WERI-Rb-1 (cell line): ENCODE results near the gene CACNG8.

Experiments used
- DNase-seq: peaks from one replicate; pipeline ENCODE4 v3.0.0-alpha.2; 2020
- H3K27ac ChIP-seq: fragments of 250-450 bp; sonication (Bioruptor Pico); 2 replicates; pipeline ENCODE4 v1.5.1; 2020; ENCODE audit warnings: mild to moderate bottlenecking, moderate library complexity
- H3K27me3 ChIP-seq: fragments of 250-450 bp; sonication (Bioruptor Pico); 2 replicates; pipeline ENCODE4 v1.5.1; 2021; ENCODE audit warnings: mild to moderate bottlenecking, low read depth, moderate library complexity; ENCODE audit not compliant: insufficient read depth, severe bottlenecking
- H3K36me3 ChIP-seq: fragments of 250-450 bp; sonication (Bioruptor Pico); 2 replicates; pipeline ENCODE4 v1.5.1; 2020; ENCODE audit warnings: mild to moderate bottlenecking, moderate library complexity
- H3K4me3 ChIP-seq: 2 replicates; pipeline ENCODE4 v1.5.1; 2011; ENCODE audit warnings: low read depth, mild to moderate bottlenecking, control low read depth, low read length
- H3K9me3 ChIP-seq: fragments of 250-450 bp; sonication (Bioruptor Pico); 2 replicates; pipeline ENCODE4 v1.5.1; 2021; ENCODE audit warnings: mild to moderate bottlenecking, moderate library complexity; ENCODE audit not compliant: severe bottlenecking
- TF ChIP-seq, protein P1 (sequence below): IDR thresholded peaks from 2 replicates; pipeline ENCODE4 v1.5.1; 2011; ENCODE audit warnings: low read depth, mild to moderate bottlenecking, control low read depth, inconsistent platforms, low read length

CACNG8 gene

DNA sequence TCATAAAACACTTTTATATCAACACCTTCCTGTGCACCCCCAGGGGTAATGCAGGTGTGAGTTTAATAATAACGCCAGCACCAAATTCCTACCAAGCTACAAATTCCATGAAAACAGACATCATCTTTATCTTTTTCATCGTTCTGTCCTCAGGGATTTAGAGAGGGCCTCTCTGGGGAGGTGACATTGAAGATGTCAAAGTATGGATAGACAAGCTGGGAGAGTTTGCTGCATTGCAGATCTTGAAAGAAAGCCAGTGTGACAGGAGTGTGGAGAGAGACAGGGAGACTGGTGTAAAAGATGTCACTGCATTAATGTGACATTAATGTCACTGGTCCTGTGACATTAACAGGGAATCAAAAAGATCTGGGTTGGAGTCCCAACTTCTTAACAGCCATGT is 38.8 kb downstream of the CACNG8 start:
- Histone ChIP-seq H3K9me3 (no peaks in the 10 kb centered on the region), H3K4me3 (no peak overlapping the region), H3K36me3 (no peaks in the 10 kb centered on the region), H3K27ac (no peak overlapping the region), H3K27me3 (no peaks in the 10 kb centered on the region)
- TF ChIP-seq, protein P1, sequence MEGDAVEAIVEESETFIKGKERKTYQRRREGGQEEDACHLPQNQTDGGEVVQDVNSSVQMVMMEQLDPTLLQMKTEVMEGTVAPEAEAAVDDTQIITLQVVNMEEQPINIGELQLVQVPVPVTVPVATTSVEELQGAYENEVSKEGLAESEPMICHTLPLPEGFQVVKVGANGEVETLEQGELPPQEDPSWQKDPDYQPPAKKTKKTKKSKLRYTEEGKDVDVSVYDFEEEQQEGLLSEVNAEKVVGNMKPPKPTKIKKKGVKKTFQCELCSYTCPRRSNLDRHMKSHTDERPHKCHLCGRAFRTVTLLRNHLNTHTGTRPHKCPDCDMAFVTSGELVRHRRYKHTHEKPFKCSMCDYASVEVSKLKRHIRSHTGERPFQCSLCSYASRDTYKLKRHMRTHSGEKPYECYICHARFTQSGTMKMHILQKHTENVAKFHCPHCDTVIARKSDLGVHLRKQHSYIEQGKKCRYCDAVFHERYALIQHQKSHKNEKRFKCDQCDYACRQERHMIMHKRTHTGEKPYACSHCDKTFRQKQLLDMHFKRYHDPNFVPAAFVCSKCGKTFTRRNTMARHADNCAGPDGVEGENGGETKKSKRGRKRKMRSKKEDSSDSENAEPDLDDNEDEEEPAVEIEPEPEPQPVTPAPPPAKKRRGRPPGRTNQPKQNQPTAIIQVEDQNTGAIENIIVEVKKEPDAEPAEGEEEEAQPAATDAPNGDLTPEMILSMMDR, result no peak
- DNase-seq, result no peak

- TF ChIP-seq, protein P1, result no peak
- Histone ChIP-seq H3K4me3 (no peak overlapping the region), H3K9me3 (no peaks in the 10 kb centered on the region), H3K27ac (no peak overlapping the region), H3K36me3 (no peaks in the 10 kb centered on the region), H3K27me3 (no peaks in the 10 kb centered on the region)
- DNase-seq, result no peak
Observed at GRCh38 chr19:54002495-54003315, 40.0 kb downstream of the CACNG8 start.

- H3K36me3 ChIP-seq, result no peaks in the 10 kb centered on the region
- H3K27ac ChIP-seq, result no peak overlapping the region
- no peak for DNase-seq
- no peak overlapping the region for H3K4me3 ChIP-seq
- TF ChIP-seq, protein P1, result no peak
- H3K27me3 ChIP-seq, result no peaks in the 10 kb centered on the region
- H3K9me3 ChIP-seq, result no peaks in the 10 kb centered on the region
Observed at GRCh38 chr19:54009440-54009839, 46.7 kb downstream of the CACNG8 start.

- TF ChIP-seq, protein P1, result no peak
- H3K27ac ChIP-seq, result no peak overlapping the region
- H3K9me3 ChIP-seq, result no peaks in the 10 kb centered on the region
- no peak overlapping the region for H3K4me3 ChIP-seq
- H3K36me3 ChIP-seq, result no peaks in the 10 kb centered on the region
- H3K27me3 ChIP-seq, result no peaks in the 10 kb centered on the region
- DNase-seq, result no peak
Observed at GRCh38 chr19:54010474-54010873, 47.7 kb downstream of the CACNG8 start.

- H3K9me3 ChIP-seq, result no peaks in the 10 kb centered on the region
- H3K4me3 ChIP-seq, result no peak overlapping the region
- no peak for DNase-seq
- no peaks in the 10 kb centered on the region for H3K36me3 ChIP-seq
- no peaks in the 10 kb centered on the region for H3K27me3 ChIP-seq
- H3K27ac ChIP-seq, result no peak overlapping the region
- TF ChIP-seq, protein P1, result no peak
Observed at GRCh38 chr19:54011507-54012211, 48.9 kb downstream of the CACNG8 start.
